M059J (cell line): ENCODE data around the gene PVR. TPM values are rescaled to one million over a fixed set of nuclear protein-coding genes. Genes with fewer than 3 reads are reported as not detected.

Experiments
- DNase-seq: peaks from one replicate; pipeline ENCODE4 v3.0.0-alpha.2; 2012; ENCODE audit warnings: low read depth
- total RNA-seq: library from RNA; depleted of rRNA; stranded (reverse); fragments of >200 nt; shearing (Covaris generic); gene quantifications from 2 replicates; pipeline ENCODE4 v1.2.3, GENCODE V29; 2014; rRNA removed

The PVR gene
- total RNA-seq: 95.2 and 146 TPM in 2 replicates

- peak; percentile 86 for DNase-seq
Observed at GRCh38 chr19:44643605-44644401, at the start of gene PVR. Gene PVR, plus strand, starts transcription at chr19:44643910. Its CDS starts 187 bp downstream, at chr19:44644097.

GRCh38 chr19:44596428-44597130, 47.1 kb upstream of the PVR start:
- DNase-seq: no peak

GRCh38 chr19:44597131-44597491, 46.6 kb upstream of the PVR start:
- no peak for DNase-seq

GRCh38 chr19:44598355-44598754, 45.4 kb upstream of the PVR start:
- DNase-seq: no peak

GRCh38 chr19:44598880-44599279, 44.8 kb upstream of the PVR start:
- peak; percentile 42 for DNase-seq

- no peak for DNase-seq
Observed at GRCh38 chr19:44600466-44600865, 43.2 kb upstream of the PVR start.

- no peak for DNase-seq
Observed at GRCh38 chr19:44602081-44602480, 41.6 kb upstream of the PVR start.

GRCh38 chr19:44603201-44603945, 40.3 kb upstream of the PVR start:
- peak; percentile 92 for DNase-seq

- DNase-seq: no peak
Observed at GRCh38 chr19:44604241-44604640, 39.5 kb upstream of the PVR start.

GRCh38 chr19:44605547-44605946, 38.2 kb upstream of the PVR start:
- no peak for DNase-seq

GRCh38 chr19:44607049-44607448, 36.7 kb upstream of the PVR start:
- peak; percentile 91 for DNase-seq

- no peak for DNase-seq
Observed at GRCh38 chr19:44607917-44608316, 35.8 kb upstream of the PVR start.

- DNase-seq: no peak
Observed at GRCh38 chr19:44608391-44608821, 35.3 kb upstream of the PVR start.

- no peak for DNase-seq
Observed at GRCh38 chr19:44609219-44609618, 34.5 kb upstream of the PVR start.

- peak; percentile 71 for DNase-seq
Observed at GRCh38 chr19:44610497-44610896, 33.2 kb upstream of the PVR start.

GRCh38 chr19:44611812-44612295, 31.9 kb upstream of the PVR start:
- no peak for DNase-seq

- no peak for DNase-seq
Observed at GRCh38 chr19:44613295-44614178, 30.2 kb upstream of the PVR start, which contains the start of gene IGSF23. Gene IGSF23, plus strand, starts transcription at chr19:44613563. Its CDS starts 83 bp downstream, at chr19:44613646.

- DNase-seq: no peak
Observed at GRCh38 chr19:44614313-44614712, 29.4 kb upstream of the PVR start.

- no peak for DNase-seq
Observed at GRCh38 chr19:44615863-44616247, 27.9 kb upstream of the PVR start.

- no peak for DNase-seq
Observed at GRCh38 chr19:44617110-44617880, 26.4 kb upstream of the PVR start.
